ENCODE data around the gene SPDYE5.

Gene SPDYE5

DNA sequence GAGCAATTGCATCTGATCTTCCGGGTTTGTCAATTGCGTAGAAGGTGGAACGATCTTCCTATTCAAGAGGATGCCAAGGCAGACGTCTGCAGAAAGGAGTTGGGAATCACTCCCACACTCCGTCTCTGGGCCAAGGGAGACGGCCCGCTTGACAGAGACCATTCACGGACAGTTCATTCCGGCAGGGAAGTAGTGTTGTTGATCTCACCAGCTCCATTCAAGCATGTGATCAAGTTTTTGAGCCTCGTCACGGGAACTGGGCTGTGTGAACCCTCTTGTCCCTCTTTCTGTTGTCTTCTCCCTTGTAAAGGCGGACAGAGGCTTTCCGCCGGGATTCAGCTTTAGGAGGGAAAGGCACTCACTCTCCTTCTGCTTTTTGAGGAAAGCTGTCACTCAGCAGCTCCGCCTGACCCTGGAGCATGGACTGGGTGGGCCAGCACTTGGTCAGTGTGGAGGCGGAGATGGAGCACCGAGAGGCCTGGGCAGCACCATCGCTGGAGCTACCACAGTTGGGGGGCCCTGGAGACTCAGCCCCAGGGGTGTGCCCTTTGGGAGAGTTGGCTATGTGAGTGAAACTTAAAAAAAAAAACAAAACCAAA is 44.9 kb downstream of the SPDYE5 start:
- Histone ChIP-seq H3K27me3 (no peaks in the 10 kb centered on the region), H3K4me1 (no peaks in the 10 kb centered on the region), H3K9me3 (no peaks in the 10 kb centered on the region), H3K4me3 (ENCODE audit: low read depth, low read length) (no peak overlapping the region), H3K36me3 (no peaks in the 10 kb centered on the region)
- TF ChIP-seq, protein P1, sequence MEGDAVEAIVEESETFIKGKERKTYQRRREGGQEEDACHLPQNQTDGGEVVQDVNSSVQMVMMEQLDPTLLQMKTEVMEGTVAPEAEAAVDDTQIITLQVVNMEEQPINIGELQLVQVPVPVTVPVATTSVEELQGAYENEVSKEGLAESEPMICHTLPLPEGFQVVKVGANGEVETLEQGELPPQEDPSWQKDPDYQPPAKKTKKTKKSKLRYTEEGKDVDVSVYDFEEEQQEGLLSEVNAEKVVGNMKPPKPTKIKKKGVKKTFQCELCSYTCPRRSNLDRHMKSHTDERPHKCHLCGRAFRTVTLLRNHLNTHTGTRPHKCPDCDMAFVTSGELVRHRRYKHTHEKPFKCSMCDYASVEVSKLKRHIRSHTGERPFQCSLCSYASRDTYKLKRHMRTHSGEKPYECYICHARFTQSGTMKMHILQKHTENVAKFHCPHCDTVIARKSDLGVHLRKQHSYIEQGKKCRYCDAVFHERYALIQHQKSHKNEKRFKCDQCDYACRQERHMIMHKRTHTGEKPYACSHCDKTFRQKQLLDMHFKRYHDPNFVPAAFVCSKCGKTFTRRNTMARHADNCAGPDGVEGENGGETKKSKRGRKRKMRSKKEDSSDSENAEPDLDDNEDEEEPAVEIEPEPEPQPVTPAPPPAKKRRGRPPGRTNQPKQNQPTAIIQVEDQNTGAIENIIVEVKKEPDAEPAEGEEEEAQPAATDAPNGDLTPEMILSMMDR (IDR thresholded peaks at IDR 0.05; ENCODE audit: low read depth, low read length) = no peak
- no peak for DNase-seq

DNA sequence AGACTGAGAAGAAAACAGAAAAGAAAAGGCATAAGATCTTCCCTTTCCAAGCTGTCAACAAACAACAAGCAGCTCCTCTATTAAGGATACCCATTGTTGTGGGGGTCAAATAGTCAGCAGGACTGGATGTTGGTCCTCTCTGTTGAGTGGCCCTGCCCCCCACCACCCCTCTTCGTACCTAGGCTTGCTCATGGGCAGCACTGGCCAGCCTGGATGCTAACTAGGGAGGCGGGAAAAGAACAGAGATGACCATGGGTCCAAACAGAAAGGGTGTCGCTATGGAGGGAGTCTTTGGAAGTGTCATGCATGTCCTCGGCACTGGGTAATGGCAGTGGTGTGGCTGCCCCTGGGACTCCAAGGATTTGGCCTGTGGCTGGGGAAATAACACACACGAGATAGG is 45.6 kb downstream of the SPDYE5 start:
- DNase-seq = no peak
- TF ChIP-seq, protein P1 (IDR thresholded peaks at IDR 0.05; ENCODE audit: low read depth, low read length) = no peak
- no peak overlapping the region for H3K4me3 ChIP-seq (ENCODE audit: low read depth, low read length)
- no peaks in the 10 kb centered on the region for H3K9me3 ChIP-seq
- no peaks in the 10 kb centered on the region for H3K27me3 ChIP-seq
- no peaks in the 10 kb centered on the region for H3K4me1 ChIP-seq
- no peaks in the 10 kb centered on the region for H3K36me3 ChIP-seq

DNA sequence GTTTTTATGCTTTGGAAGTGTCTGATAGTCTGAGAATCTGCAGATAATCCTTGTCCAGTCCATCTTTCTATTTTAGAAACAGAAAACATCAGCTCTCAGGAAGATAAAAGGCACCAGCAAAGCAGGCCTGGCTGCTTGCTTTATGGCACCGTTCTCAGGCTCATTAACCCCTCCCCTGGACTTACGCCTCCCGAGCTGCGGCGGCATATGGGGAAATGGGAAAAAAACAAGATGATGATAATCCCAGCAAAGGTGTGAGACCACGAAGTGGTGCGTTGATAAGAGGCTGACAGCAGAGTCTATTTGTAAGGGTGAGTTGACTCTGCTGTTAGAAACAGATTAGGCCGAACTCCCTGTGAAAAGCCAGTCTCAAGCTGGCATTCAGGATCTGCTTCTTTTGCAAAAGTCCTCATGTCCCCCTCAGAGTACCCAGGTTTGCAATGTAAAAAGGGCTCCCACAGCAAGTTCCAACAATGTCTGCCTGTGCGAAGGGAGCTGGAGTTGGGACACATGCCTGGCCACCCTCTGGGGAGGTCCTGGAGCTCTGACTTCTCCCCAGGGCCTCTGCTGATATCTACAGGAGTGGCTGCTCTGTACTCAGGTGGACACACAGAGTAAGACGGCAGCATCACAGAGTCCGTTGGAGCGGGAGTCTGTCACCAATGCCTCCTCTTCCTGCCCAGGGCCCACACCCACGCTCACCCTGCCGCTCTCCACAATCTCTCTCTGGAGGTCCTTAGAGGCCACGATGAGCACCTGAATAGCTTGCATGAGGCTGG is 54.3 kb downstream of the SPDYE5 start:
- TF ChIP-seq, protein P1 (IDR thresholded peaks at IDR 0.05; ENCODE audit: low read depth, low read length) = no peak
- no peak overlapping the region for H3K4me3 ChIP-seq (ENCODE audit: low read depth, low read length)
- no peaks in the 10 kb centered on the region for H3K9me3 ChIP-seq
- no peaks in the 10 kb centered on the region for H3K4me1 ChIP-seq
- DNase-seq = no peak
- H3K36me3 ChIP-seq = no peaks in the 10 kb centered on the region; the same call in 1 of the 2 replicates
- H3K27me3 ChIP-seq = no peaks in the 10 kb centered on the region

Measured in BE2C (cell line).